Heart left ventricle (tissue), 13 donors: ENCODE measurements around the gene ZNF70.

ENCODE experiments used
- CTCF ChIP-seq, 12 donors: fragments of 200-600 bp; sonication (generic) in 4 of 12; IDR thresholded peaks; one replicate each; pipeline versions ENCODE4 v1.5.0 to v1.8.0; 2018 to 2022; ENCODE audit warnings: antibody characterized with exemption in 12 of 12, mild to moderate bottlenecking in 5 of 12
- POLR2A ChIP-seq, 2 donors: fragments of 450-650 bp; IDR thresholded peaks; one replicate each; pipeline ENCODE4 v1.6.1; 2017; ENCODE audit warnings: antibody characterized with exemption in 2 of 2, mild to moderate bottlenecking in 2 of 2, moderate library complexity in 2 of 2
- donor health status: ischemic (EF 13 %, LVEDD 7.1; RV severe dilation, severe dysfunction).
- donor health status: DM: no; HTN: yes; CAD: no.
- donor health status: DM: no; HTN: no; CAD: no.
- donor health status: ischemic (EF 25% LVEDD 6.9; RV normal size, moderate dysfunction).
- donor health status: ischemic (EF 25% LVEDD 5.7; RV mildly dilated, moderate dysfunction).
- donor health status: ischemic (EF 35%, LVEDD 5.7; RV mildly dilated, moderate dysfunction).
- donor health status: nonischemic (EF 11% LVEDD 7.7; RV severe dilation, severe dysfunction).
- donor health status: DM: yes; HTN: yes; CAD: no.
- donor health status: PGD.
- donor health status: ischemic (EF 29% LVEDD 5.4; RV normal size, mild dysfunction).
- donor health status: nonischemic (EF 23%, LVEDD 6.1; RV moderate dilation, normal function).

GRCh38 chr22:23760056-23760455 lies 9.1 kb upstream of the ZNF70 start:
- no peak for TF ChIP-seq POLR2A (IDR thresholded peaks at IDR 0.05)
- TF ChIP-seq CTCF (IDR thresholded peaks at IDR 0.05): no peak
